ENCODE data around the gene GSDMA.

Gene GSDMA, protein sequence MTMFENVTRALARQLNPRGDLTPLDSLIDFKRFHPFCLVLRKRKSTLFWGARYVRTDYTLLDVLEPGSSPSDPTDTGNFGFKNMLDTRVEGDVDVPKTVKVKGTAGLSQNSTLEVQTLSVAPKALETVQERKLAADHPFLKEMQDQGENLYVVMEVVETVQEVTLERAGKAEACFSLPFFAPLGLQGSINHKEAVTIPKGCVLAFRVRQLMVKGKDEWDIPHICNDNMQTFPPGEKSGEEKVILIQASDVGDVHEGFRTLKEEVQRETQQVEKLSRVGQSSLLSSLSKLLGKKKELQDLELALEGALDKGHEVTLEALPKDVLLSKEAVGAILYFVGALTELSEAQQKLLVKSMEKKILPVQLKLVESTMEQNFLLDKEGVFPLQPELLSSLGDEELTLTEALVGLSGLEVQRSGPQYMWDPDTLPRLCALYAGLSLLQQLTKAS

DNA sequence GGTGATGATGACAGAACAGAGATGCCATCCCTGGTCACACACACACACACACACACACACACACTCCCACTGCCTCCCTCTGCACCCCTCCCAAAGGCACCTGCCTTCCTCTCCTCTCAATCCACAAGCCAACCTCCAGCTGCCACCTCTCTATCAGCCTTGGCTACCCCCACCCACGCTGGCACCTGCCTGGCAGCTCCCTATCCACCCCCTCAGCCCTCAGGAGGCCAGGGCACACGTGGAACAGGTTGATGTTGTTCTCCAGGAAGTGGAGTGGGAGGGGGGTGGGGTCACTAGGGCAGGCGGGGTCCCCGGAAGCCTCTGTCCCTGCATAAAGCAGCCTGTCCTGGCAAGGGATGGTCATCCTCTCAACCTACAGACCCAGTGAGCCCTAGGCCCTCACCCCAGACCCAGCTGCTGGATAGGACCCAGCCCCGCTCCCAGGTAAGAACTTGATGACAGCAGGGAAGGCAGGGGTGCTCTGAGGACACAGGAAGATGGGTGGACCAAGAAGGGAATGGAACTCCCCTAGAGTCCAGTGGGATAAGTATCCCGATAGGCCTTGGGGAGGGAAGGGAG is at the start of gene GSDMA:
GSDMA (plus strand) TSS at position 363 of the 579 bp plus-strand sequence. CDS start 2,684 bp downstream, outside the sequence.
- no peak for DNase-seq
- Histone ChIP-seq H3K4me3 (ENCODE audit: low read depth, low read length) (no peak within 1 kb of the TSS), H3K27ac (no peak within 1 kb of the TSS), H3K36me3 (no peaks in the 10 kb centered on the region), H3K9me3 (ENCODE audit: severe bottlenecking) (no peaks in the 10 kb centered on the region), H3K27me3 (ENCODE audit: insufficient read depth, low read depth, severe bottlenecking) (no peaks in the 10 kb centered on the region)
- TF ChIP-seq, protein P1, sequence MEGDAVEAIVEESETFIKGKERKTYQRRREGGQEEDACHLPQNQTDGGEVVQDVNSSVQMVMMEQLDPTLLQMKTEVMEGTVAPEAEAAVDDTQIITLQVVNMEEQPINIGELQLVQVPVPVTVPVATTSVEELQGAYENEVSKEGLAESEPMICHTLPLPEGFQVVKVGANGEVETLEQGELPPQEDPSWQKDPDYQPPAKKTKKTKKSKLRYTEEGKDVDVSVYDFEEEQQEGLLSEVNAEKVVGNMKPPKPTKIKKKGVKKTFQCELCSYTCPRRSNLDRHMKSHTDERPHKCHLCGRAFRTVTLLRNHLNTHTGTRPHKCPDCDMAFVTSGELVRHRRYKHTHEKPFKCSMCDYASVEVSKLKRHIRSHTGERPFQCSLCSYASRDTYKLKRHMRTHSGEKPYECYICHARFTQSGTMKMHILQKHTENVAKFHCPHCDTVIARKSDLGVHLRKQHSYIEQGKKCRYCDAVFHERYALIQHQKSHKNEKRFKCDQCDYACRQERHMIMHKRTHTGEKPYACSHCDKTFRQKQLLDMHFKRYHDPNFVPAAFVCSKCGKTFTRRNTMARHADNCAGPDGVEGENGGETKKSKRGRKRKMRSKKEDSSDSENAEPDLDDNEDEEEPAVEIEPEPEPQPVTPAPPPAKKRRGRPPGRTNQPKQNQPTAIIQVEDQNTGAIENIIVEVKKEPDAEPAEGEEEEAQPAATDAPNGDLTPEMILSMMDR (IDR thresholded peaks at IDR 0.05; ENCODE audit: low read depth, low read length): no peak

DNA sequence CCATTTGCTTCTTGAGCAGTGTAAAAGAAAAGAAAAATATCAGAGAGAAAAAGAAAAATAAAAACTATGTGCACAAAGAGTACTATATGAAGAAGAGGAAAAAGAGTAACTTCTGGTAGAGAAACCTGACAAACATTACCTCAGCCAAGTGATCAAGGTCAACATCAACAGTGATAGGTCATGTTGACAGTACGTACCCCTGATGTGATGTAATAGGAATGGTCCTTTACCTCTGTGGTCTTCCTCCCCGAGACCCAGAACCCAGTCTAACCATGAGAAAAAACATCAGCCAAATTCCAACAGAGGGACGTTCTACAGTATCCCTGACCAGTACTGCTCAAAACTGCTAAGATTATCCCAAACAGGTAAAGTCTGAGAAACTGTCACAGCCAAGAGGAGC is 48.8 kb upstream of the GSDMA start:
- no peak for DNase-seq
- TF ChIP-seq, protein P1 (IDR thresholded peaks at IDR 0.05; ENCODE audit: low read depth, low read length): no peak
- H3K27me3 ChIP-seq (ENCODE audit: insufficient read depth, low read depth, severe bottlenecking): no peaks in the 10 kb centered on the region
- no peak overlapping the region for H3K4me3 ChIP-seq (ENCODE audit: low read depth, low read length)
- H3K27ac ChIP-seq: no peak overlapping the region
- no peaks in the 10 kb centered on the region for H3K9me3 ChIP-seq (ENCODE audit: severe bottlenecking)
- peaks cover 6% of the 10 kb centered on the region for H3K36me3 ChIP-seq

DNA sequence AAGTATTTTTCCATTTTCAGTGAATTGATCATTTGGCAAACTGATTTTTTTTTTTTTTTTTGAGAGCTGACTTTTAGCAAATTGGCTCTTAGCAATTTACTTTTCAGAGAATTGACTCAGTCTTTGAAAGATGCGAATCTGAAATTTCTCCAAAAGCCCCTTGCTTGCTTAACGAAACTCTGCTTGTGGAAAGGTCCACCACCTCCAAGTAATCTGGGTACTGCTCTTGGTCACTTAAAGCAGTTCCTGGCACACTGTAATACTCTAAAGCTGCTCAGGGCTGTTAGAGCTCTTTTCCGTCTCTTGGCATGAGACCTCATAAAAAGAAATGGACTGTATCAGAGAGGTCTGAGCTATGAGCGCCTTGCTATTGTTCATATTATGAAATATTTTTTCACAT is 47.2 kb upstream of the GSDMA start:
- TF ChIP-seq, protein P1 (IDR thresholded peaks at IDR 0.05; ENCODE audit: low read depth, low read length): no peak
- peaks cover 18% of the 10 kb centered on the region for H3K36me3 ChIP-seq
- no peaks in the 10 kb centered on the region for H3K9me3 ChIP-seq (ENCODE audit: severe bottlenecking)
- DNase-seq: no peak
- no peak overlapping the region for H3K27ac ChIP-seq
- H3K4me3 ChIP-seq (ENCODE audit: low read depth, low read length): no peak overlapping the region
- H3K27me3 ChIP-seq (ENCODE audit: insufficient read depth, low read depth, severe bottlenecking): no peaks in the 10 kb centered on the region

DNA sequence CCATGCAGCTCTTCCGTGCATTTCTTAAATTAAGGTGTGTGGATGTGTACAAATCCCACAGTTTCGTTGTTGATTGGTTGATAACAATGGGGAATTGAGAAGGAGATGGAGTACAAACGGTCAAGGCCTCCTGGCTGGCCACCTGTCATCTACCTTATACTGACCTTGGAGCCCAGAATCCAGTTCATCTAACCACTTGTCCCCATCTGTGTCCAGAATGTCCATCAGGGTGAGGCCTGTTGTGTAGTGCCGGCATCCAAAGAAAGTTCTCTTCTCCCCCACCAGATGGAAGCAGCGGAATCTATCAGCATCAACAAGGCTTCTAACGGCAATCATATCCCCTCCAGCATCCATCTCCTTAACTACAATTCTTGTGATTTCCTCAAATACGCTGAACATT is 45.9 kb upstream of the GSDMA start:
- Histone ChIP-seq H3K27me3 (ENCODE audit: insufficient read depth, low read depth, severe bottlenecking) (no peaks in the 10 kb centered on the region), H3K4me3 (ENCODE audit: low read depth, low read length) (no peak overlapping the region), H3K27ac (no peak overlapping the region), H3K36me3 (peaks cover 27% of the 10 kb centered on the region), H3K9me3 (ENCODE audit: severe bottlenecking) (no peaks in the 10 kb centered on the region)
- peak; percentile 41 for DNase-seq
- TF ChIP-seq, protein P1 (IDR thresholded peaks at IDR 0.05; ENCODE audit: low read depth, low read length): peak; percentile 42; the same call in 1 of the 2 replicates

DNA sequence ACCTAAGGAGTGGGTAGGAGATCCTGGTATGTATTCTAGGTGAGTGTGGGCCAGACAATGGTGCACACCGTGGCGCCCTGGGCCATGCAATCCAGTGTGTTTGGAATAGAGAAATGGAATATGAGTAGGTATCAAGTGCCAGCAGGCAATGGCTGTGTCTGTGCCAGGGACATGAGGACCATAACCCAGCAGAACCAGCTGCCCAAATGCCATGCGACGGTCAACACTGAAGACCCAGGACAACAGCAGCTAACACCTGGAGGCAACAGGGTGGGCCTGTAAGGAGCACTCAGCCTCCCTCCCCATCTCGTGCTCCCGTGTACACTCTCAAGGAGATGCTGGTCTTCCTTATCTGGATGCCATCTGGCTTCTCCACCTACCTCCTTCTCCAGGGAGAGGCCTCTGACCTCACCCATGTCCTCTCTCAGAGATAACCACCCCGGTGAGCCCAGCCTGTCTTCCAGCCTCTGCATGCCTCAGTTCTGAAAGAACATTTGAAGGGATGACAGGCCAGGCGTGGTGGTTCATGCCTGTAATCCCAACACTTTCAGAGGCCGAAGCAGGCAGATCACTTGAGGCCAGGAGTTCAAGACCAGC is 43.6 kb upstream of the GSDMA start:
- TF ChIP-seq, protein P1 (IDR thresholded peaks at IDR 0.05; ENCODE audit: low read depth, low read length): no peak
- Histone ChIP-seq H3K27me3 (ENCODE audit: insufficient read depth, low read depth, severe bottlenecking) (no peaks in the 10 kb centered on the region), H3K9me3 (ENCODE audit: severe bottlenecking) (no peaks in the 10 kb centered on the region), H3K4me3 (ENCODE audit: low read depth, low read length) (no peak overlapping the region), H3K36me3 (peaks cover 42% of the 10 kb centered on the region), H3K27ac (no peak overlapping the region)
- no peak for DNase-seq

Measured in WERI-Rb-1 (cell line).